ENCODE results near the gene ZFP92.

GRCh38 chrX:153460826-153461225 is 49.6 kb downstream of the ZFP92 start:
- no peak for TF ChIP-seq EZH2phosphoT487 (conservative IDR thresholded peaks at IDR 0.05; ENCODE audit: low read length)
- peak; percentile 81 for TF ChIP-seq CTCF (IDR thresholded peaks at IDR 0.05; ENCODE audit: insufficient read depth, low read length, poor library complexity, severe bottlenecking)

All from SU-DHL-6 (cell line).